OCI-LY7 (cell line): Measurements from ENCODE around the gene FBXW11. TPM values are rescaled to one million over a fixed set of nuclear protein-coding genes. Genes with fewer than 3 reads are reported as not detected.

Experiments used
- BruUV-seq: library from RNA; stranded (reverse); fragments of 400-500 nt; replicated peaks from 2 replicates; lab custom pipeline; 2021; lab: Mats Ljungman, UMichigan
- CTCF ChIA-PET: fragments of 300-600 bp; sonication (Branson Sonifier 250); formaldehyde crosslinking; loops from one replicate; lab custom pipeline; 2022; ENCODE audit warnings: antibody characterized with exemption; ENCODE audit not compliant: unreplicated experiment; lab: Charles Lee
- POLR2A ChIA-PET: fragments of 300-600 bp; sonication (Branson Sonifier 250); formaldehyde crosslinking; loops from one replicate; lab custom pipeline; 2022; ENCODE audit warnings: antibody characterized with exemption; lab: Charles Lee
- DNase-seq: peaks from one replicate; pipeline ENCODE4 v3.0.0-alpha.2; 2015; ENCODE audit warnings: low spot score
- H2AFZ ChIP-seq: fragments of 200-600 bp; sonication (generic), shearing (Covaris generic); 2 replicates; pipeline ENCODE4 v1.6.1; 2014; ENCODE audit warnings: mild to moderate bottlenecking, antibody characterized with exemption, low read length, moderate library complexity
- H3K27ac ChIP-seq: fragments of 200-600 bp; sonication (generic); 2 replicates; pipeline ENCODE4 v1.5.1; 2014; ENCODE audit warnings: mixed run types, low read depth, mild to moderate bottlenecking, moderate library complexity, low read length, inconsistent platforms; ENCODE audit not compliant: poor library complexity, severe bottlenecking
- H3K36me3 ChIP-seq: fragments of 200-600 bp; sonication (generic); 2 replicates; pipeline ENCODE4 v1.6.1; 2014; ENCODE audit warnings: mild to moderate bottlenecking, antibody characterized with exemption, low read length, moderate library complexity, mixed read lengths; ENCODE audit not compliant: insufficient read depth
- H3K4me1 ChIP-seq: fragments of 200-600 bp; sonication (generic); 2 replicates; pipeline ENCODE4 v1.5.1; 2014; ENCODE audit warnings: mild to moderate bottlenecking, low read length; ENCODE audit not compliant: insufficient read depth, poor library complexity, severe bottlenecking
- H3K4me2 ChIP-seq: fragments of 200-600 bp; sonication (generic); 2 replicates; pipeline ENCODE4 v1.6.1; 2014; ENCODE audit warnings: mild to moderate bottlenecking, low read length
- H3K4me3 ChIP-seq: fragments of 200-600 bp; sonication (generic); 2 replicates; pipeline ENCODE4 v1.5.1; 2014; ENCODE audit warnings: mild to moderate bottlenecking, low read depth, low read length; ENCODE audit not compliant: poor library complexity, severe bottlenecking
- H3K79me2 ChIP-seq: fragments of 200-600 bp; sonication (generic); 2 replicates; pipeline ENCODE4 v1.6.1; 2016; ENCODE audit warnings: low read depth, mild to moderate bottlenecking, low read length, moderate library complexity, mixed read lengths; ENCODE audit not compliant: insufficient read depth
- H3K9me2 ChIP-seq: fragments of 200-600 bp; sonication (generic); 2 replicates; pipeline ENCODE4 v1.6.1; 2016; ENCODE audit warnings: mild to moderate bottlenecking, low read length, mixed read lengths; ENCODE audit not compliant: insufficient read depth
- H3K9me3 ChIP-seq: fragments of 200-600 bp; sonication (generic); 2 replicates; pipeline ENCODE4 v1.6.1; 2014; ENCODE audit warnings: mild to moderate bottlenecking, mixed run types, low read length, mixed read lengths
- H4K20me1 ChIP-seq: fragments of 200-600 bp; sonication (generic); 2 replicates; pipeline ENCODE4 v1.6.1; 2014; ENCODE audit warnings: mild to moderate bottlenecking, antibody characterized with exemption, low read length, moderate library complexity, mixed read lengths; ENCODE audit not compliant: insufficient read depth
- EZH2phosphoT487 ChIP-seq: fragments of 200-600 bp; sonication (generic); IDR thresholded peaks from 2 replicates; pipeline ENCODE4 v1.6.1; 2018; ENCODE audit warnings: low read depth, borderline replicate concordance, mild to moderate bottlenecking, mixed run types, antibody characterized with exemption, low read length, moderate library complexity, mixed read lengths
- intact Hi-C: fragments of 100-400 bp; cut with micrococcal nuclease; formaldehyde crosslinking; loops from one replicate; pipeline ENCODE4 v1.10.0; 2022; ENCODE audit not compliant: unreplicated experiment
- total RNA-seq, 2 experiments: library from RNA; depleted of rRNA in 1 of 2; stranded (reverse); fragments of >200 nt in 1 of 2; shearing (Covaris generic) in 1 of 2; gene quantifications; 2 replicates each; pipeline ENCODE4 v1.2.3, GENCODE V29; 2014 to 2022
- TF ChIP-seq, protein P1 (sequence below): fragments of 200-600 bp; sonication (generic); conservative IDR thresholded peaks from 2 replicates; pipeline ENCODE4 v1.5.1; 2014; ENCODE audit warnings: mild to moderate bottlenecking, antibody characterized with exemption, low read length, moderate library complexity, mixed read lengths

The FBXW11 gene
- total RNA-seq, 2 experiments from 2014 or later, result 33.0 to 51.5 TPM

DNA sequence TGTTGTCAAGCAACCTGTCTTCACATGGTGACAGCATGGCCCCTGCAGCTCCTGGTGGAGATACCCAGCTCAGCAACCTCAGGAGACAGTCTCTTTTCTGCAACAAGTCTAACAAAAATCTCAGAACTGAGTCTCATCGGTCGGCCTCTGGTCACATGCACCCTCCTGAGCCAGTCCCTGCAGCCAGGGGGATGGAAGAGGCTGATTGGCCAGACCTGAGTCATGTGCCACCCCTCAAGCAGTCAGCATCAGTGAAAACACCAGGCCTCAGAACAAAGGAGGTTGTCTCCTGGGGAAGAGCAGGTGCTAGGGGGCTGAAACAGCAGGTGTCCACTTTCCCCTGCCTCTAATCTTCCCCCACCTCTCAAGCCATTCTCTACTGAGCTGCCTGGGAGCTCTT lies 166.4 kb downstream of the FBXW11 start:
- peak; percentile 37 for DNase-seq
- Histone ChIP-seq H3K9me2 (no peaks in the 10 kb centered on the region), H3K4me3 (no peak overlapping the region), H3K4me2 (no peak overlapping the region), H4K20me1 (no peaks in the 10 kb centered on the region), H3K36me3 (no peaks in the 10 kb centered on the region), H3K79me2 (no peaks in the 10 kb centered on the region), H3K27ac (no peak overlapping the region), H3K9me3 (no peaks in the 10 kb centered on the region; the same call in 1 of the 2 replicates), H3K4me1 (peaks cover 4% of the 10 kb centered on the region), H2AFZ (no peak overlapping the region)
- intact Hi-C loops, result no loop called here
- TF ChIP-seq, protein P1, sequence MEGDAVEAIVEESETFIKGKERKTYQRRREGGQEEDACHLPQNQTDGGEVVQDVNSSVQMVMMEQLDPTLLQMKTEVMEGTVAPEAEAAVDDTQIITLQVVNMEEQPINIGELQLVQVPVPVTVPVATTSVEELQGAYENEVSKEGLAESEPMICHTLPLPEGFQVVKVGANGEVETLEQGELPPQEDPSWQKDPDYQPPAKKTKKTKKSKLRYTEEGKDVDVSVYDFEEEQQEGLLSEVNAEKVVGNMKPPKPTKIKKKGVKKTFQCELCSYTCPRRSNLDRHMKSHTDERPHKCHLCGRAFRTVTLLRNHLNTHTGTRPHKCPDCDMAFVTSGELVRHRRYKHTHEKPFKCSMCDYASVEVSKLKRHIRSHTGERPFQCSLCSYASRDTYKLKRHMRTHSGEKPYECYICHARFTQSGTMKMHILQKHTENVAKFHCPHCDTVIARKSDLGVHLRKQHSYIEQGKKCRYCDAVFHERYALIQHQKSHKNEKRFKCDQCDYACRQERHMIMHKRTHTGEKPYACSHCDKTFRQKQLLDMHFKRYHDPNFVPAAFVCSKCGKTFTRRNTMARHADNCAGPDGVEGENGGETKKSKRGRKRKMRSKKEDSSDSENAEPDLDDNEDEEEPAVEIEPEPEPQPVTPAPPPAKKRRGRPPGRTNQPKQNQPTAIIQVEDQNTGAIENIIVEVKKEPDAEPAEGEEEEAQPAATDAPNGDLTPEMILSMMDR, result no peak
- TF ChIP-seq EZH2phosphoT487, result no peak
- no TSS peak for BruUV-seq
- CTCF ChIA-PET, result no interaction called here
- POLR2A ChIA-PET, result interaction anchor here (0.7 kb wide), 1 partner anchor 54 kb away, joined by 4 read pairs; no protein-coding TSS in a partner anchor

DNA sequence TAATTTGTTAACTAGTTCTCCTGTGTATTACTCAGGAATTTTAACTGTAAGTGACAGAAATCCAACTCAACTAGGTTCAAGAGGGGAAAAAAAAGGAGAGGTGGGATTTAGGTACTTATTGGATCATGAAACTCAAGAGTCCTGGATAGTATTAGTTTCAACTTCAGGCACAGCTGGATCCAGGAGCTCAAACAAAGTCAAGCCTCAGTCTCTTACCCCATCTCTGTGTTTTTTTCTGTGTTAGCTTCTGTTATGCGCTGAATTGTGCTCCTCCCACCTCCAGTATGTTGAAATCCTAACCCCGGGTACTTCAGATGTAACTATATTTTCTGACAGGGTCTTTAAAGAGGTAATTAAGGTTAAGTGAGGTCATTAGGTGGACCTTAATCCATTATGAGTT lies 167.3 kb downstream of the FBXW11 start:
- no peak overlapping the region for H3K4me3 ChIP-seq
- no peak overlapping the region for H2AFZ ChIP-seq
- no peak for TF ChIP-seq EZH2phosphoT487
- TF ChIP-seq, protein P1, result no peak
- no peaks in the 10 kb centered on the region for H4K20me1 ChIP-seq
- H3K36me3 ChIP-seq, result no peaks in the 10 kb centered on the region
- H3K4me1 ChIP-seq, result peaks cover 4% of the 10 kb centered on the region
- H3K9me2 ChIP-seq, result no peaks in the 10 kb centered on the region
- BruUV-seq, result no TSS peak
- no peak overlapping the region for H3K27ac ChIP-seq
- intact Hi-C loops, result no loop called here
- H3K9me3 ChIP-seq, result no peaks in the 10 kb centered on the region; the same call in 1 of the 2 replicates
- no peaks in the 10 kb centered on the region for H3K79me2 ChIP-seq
- CTCF ChIA-PET, result no interaction called here
- POLR2A ChIA-PET, result interaction anchor here (0.7 kb wide), 2 partner anchors 205 to 1545 kb away, joined by 3 to 4 read pairs; no protein-coding TSS in a partner anchor
- no peak overlapping the region for H3K4me2 ChIP-seq
- no peak for DNase-seq

GRCh38 chr5:171838066-171838465 lies 168.4 kb downstream of the FBXW11 start:
- Histone ChIP-seq H3K79me2 (no peaks in the 10 kb centered on the region), H3K4me1 (peaks cover 4% of the 10 kb centered on the region), H3K4me2 (no peak overlapping the region), H2AFZ (no peak overlapping the region), H4K20me1 (no peaks in the 10 kb centered on the region), H3K27ac (no peak overlapping the region), H3K36me3 (no peaks in the 10 kb centered on the region), H3K4me3 (no peak overlapping the region), H3K9me2 (no peaks in the 10 kb centered on the region), H3K9me3 (no peaks in the 10 kb centered on the region; the same call in 1 of the 2 replicates)
- no peak for DNase-seq
- no TSS peak for BruUV-seq
- no peak for TF ChIP-seq EZH2phosphoT487
- TF ChIP-seq, protein P1, result no peak
- ChIA-PET CTCF (interaction anchor here (0.6 kb wide), 1 partner anchor 11 kb away, joined by 3 read pairs; no protein-coding TSS in a partner anchor), POLR2A (no interaction called here)
- intact Hi-C loops, result no loop called here
